Measurements from ENCODE around the gene L1CAM.

Gene L1CAM

GRCh38 chrX:153901753-153902140 lies 15.8 kb upstream of the L1CAM start:
- DNase-seq = no peak

- DNase-seq = no peak
These were observed 15.1 kb upstream of the L1CAM start for GRCh38 chrX:153900831-153901752.

GRCh38 chrX:153897899-153898298 lies 11.9 kb upstream of the L1CAM start:
- no peak for DNase-seq

DNA sequence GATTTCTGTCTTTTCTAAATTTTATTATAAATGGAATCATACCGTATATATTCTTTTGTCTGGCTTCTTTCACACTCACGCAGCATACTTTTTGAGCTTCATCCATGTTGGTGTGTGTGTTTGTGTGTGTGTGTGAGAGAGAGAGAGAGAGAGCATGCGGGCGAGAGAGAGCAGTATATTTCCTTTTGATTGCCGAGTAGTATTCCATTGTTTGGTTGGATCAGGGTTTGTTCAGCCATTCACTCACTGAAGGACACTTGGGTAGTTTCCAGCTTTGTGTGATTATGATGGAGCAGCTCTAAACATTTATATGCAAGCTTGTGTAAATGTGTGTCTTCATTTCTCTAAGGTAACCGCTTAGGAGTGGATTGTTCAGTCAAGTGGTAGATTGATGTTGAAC lies 3.1 kb upstream of the L1CAM start:
- no peak for DNase-seq

DNA sequence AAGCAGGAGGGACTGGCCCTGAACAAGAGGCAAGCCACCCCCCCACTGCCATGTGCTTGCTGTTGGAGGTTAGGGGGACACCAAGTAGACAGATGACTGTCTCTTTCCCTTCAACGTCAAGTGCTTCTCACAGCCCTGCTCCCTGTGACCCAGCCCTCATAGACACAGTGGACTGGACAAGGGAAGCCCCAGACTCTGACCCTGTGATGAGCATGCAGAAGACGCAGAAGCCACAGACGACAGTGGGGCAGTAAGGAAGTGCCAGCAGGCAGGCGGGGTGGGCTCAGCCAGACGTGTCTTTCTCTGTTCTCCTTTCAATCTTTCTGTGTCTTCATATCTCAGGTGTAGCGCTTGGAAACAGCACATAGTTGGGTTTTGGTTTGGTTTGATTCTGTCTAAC lies 2.4 kb upstream of the L1CAM start:
- DNase-seq = no peak

DNA sequence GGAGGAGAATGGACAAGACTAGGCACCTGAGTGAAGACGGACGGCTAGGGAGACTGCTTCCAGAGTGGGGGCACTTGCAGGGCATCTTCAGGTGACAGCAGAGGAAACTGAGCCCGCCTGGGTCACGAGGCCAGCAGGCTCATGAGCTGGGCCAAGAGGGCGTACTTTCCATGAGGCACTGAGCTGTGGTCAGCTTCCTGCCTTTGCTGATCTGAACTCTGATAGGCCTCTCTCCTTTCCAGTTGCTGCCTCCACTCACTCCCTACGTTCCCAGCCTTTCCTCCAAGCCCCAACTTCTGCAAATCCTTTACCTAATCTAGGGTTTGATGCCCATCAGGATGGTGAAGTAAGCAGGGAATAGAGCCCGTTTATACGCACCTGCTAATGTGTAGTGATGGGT lies 1.4 kb upstream of the L1CAM start:
- no peak for DNase-seq

- no peak for DNase-seq
These were observed 942 bp upstream of the L1CAM start for GRCh38 chrX:153886915-153887314.

DNA sequence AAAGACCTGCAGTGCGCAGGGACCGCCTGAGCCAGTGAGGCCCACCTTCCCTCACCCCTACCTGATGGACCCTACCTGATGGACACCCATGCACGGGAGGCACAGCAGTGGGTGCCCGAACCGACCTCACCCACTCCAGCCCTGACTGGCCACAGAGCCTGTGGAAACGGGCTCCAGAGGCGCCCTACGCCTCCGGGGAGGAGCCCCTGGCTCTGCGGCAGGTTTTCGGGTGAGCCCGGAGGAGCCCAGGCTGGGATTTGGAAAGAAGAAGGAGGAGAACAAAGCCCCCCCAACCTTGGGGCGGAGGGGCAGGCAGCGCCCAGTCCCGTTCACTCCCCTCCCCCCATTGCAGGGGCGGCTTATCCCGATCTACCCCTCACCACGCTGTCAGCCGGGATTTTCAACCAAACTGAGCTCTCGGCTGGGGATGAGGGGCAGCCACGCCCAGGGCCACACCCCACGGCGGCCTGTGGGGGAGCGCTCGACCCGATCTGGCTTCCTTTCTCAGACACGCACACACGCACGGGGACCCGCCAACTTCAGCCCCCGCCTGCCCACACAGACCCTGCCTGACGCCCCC lies 675 bp downstream of the L1CAM start:
- no peak for DNase-seq

DNA sequence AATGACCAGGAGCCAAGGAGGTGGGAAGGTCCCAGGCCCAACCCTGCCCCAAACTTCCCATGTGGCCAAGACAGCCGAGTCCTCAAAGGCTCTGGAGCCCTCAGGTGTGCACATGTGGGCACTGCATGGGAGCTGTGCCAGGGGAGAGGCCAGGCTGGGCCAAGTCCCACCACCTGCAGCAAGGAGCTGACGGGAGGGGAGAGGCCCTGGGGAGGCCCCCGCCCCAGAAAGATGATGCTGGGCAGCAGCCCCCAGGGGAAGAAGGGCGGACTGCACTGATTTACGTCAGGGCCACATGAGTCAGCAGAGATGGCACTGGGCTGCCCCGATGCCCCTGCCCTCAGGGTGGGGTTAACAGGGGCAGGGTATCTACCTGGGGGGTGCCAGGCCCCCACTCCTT lies 1.4 kb downstream of the L1CAM start:
- DNase-seq = peak in 1 of 2 experiments; percentile 11

DNA sequence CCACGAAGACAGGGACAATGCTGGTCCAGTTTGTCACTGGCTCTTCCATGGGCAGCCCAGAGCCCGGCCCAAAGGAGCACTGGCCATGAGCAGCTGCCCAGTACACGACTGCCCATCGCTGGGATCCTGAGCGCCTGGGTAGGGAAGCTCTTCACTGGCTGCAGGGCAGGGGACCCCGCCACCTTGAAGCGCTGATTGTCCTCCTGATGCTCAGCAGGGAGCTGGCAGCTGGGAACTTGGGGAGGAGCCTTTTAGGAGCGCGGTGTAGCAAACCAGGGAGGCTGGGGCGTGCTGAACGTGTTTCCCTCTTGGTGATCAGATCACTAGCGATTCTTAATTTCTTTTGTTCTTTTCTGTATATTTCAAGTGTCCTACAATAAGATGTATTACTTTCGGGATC lies 1.8 kb downstream of the L1CAM start:
- no peak for DNase-seq

DNA sequence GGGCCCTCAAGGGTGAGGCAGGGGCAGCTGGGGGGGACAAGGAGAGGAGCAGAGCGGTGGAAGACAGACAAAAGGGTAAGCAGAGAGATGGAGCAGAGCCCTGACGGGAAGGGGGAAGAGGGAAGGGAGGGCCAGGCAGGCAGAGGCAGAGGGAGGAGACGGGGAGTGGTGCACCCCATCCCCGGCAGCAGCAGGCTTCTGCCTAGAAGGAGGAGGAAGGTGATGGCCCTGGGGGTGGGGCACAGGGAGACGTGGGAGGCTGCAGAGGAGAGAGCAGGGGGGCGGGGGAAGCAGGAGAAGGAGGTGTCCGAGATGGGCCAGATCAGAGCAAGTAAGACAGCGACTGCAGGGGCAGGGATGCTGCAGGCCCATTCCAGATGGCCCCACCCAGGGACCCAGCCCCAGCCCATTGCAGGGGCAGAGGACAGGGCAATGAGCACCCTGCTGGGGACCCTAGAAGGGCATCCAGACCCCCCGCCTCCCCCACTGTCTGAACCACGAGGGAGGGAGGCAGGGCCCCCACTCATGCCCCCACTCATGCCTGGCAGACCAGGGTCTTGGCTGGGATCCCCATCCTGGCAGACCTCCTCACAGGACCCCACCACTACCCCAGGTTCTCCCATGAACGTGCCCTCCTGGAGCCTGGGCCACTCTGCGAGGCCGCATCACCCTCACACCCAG lies 2.7 kb downstream of the L1CAM start:
- DNase-seq = no peak

DNA sequence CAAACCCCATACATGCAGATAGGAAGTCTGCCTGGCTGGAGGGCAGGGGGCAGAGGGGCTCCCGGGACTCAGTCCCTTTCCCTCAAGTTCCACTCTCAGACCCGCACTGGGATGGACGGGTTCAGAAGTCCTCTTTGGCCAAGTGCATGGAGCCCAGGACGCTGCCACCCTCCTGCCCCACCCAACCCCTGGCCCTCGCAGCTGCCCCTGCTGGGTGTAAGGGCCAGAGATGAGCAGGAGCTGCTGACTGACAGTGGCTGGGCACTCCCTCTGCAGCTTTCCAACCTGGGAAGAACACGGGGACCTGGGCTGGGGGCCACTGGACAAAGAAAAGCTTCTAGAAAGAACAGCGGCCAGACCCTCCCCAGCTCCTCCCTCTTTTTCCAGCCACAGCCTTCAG lies 3.4 kb downstream of the L1CAM start:
- no peak for DNase-seq

GRCh38 chrX:153882086-153882498 lies 3.9 kb downstream of the L1CAM start:
- no peak for DNase-seq

DNA sequence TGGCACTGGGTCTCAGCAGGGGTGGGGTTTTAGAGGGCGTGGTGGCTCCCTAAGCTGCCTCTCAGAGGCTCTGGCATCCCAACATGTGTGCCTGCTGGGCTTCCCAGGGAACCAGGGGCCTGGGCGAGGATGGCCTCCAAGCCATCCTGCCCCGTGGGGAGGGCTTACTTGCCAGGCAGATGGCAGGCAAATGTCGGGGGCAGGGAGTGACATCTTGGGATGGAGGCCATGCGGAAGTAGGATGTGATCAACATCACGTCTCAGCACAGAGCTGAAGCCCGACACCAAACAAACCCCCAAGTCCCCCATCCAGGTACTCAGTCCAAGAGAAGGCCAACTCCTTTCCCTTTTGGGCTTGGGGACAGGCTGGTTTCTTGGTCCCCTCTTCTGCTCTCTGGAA lies 4.7 kb downstream of the L1CAM start:
- DNase-seq = no peak

- no peak for DNase-seq
These were observed 5.5 kb downstream of the L1CAM start for GRCh38 chrX:153880440-153880815.

DNA sequence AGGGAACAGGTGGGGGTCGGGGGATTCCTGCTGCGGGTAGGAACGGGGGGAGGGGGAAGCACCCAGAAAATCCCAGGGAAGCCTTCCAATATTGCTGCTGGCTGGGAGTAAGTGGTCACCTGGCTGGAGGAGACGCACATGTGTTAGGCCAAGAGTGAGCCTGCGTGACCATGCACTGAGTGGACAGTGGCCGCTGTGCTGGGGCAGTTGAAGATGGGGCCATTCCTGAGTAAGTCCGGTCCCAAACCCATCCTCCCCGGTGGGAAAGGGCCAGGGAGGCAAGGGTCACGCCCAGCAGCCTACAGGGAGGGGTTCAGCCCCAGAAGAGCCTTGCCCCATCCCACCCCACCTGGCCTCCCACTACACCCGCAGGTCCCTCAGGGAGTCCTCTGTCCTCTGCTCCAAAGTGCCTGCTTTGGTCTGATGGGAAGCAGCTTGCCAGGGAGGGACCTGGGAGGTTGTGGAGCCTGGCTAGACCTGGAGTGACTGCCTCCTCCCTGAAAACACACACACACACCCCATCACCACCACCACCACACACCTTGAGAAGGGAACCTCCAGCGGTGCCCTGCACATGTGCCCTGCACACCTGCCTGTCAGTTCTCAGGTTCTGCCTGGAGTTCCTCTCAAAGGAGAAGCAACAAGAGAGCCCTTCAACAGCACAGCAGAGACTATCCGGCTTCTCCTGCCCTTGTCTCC lies 6.1 kb downstream of the L1CAM start:
- no peak for DNase-seq

DNA sequence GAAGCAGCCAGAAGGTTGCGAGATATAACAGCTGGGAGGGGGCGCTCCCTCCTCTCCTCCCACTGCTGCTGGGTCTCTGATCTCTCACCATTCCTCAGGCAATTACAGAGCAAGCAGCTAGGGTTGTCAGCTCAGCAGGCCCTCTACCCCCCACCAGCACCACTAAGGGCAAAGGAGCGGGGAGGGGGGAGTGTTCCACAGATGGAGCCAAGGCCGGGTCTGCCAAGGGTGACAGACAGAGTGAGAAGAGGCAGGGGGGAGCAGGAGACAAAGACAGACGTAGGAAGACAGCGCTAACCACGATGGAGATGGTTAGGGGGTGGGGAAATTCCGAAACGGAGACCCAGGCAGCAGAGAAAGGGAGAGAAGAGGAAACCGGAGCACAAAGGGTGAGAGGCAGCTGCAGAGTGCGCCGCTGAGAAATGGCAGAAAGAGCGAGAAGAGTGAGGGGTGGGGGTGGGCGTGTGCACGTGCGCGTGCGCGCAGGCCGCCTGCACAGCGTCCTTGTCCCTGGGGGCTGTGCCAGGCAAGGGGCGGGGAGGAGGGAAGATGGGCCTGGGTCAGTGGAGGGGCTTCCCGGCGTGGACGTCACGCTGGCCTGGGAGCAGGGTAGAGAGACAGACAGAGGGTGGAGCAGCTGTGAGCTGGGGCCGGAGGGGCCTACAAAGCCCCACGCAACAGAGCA lies 6.9 kb downstream of the L1CAM start:
- DNase-seq = no peak

DNA sequence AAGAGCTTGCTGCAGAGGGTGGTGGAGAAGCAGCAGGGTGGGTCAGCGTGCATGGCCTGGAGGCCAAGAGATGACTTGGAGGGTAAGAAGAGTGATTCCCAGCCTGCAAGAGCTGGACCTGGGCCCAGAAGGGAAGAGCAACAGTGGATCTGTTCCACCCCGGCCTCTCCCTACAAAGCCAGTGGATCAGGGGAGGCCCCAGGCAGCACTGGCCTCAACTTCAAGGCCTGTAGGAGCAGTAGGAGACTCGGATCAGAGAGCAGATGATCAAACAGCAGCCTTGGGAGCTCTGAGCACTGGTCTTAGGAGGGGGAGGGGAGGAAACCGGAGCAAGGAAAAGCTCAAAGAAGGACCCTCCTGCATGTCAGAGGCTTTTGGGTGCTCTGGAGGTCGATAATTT lies 7.6 kb downstream of the L1CAM start:
- no peak for DNase-seq

DNA sequence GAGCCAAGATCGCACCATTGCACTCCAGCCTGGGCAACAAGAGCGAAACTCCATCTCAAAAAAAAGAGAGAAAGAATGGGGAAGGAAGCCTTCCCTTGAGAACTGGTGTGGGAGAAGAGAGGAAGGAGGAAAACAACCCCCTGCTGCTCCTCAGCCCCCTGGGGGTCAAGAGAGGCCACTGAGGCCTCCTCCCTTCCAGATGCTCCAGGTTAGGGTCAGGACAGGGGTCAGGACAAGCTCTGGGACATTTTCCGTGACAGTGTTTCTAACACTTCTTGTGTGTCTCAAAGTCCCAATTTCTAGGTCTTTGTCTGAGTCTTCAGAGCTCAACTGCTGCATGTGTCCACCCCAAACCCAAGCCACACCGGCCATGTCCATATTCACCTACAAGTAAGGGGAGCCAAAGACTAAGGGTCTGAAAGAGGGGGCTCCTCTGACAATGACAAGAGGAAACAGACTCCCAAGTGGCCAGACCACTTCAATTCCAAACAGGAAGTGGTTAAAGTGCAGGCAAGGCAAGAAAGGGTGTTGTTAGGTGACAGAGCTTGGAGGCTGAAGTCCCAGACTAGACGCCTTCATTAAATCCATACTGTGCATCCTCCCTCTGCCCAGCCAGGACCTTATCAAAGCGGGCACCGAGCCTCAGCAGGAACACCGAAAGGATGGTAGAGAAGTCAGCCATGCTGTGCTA lies 8.3 kb downstream of the L1CAM start:
- no peak for DNase-seq

GRCh38 chrX:153876112-153876491 lies 9.9 kb downstream of the L1CAM start:
- no peak for DNase-seq

GRCh38 chrX:153875391-153876111 lies 10.4 kb downstream of the L1CAM start:
- peak in 1 of 2 experiments; percentile 21 for DNase-seq
